HCT116 (cell line): Measurements from ENCODE around the gene ATP13A3. TPM values are rescaled to one million over a fixed set of nuclear protein-coding genes. Genes with fewer than 3 reads are reported as not detected.

Experiments used
- ATAC-seq: fragments of 200-7000 bp; cut with Tn5 transposase; 2 replicates; pipeline ENCODE4 v1.9.1; 2020; ENCODE audit warnings: mild to moderate bottlenecking, moderate library complexity
- BruUV-seq: library from RNA; stranded (reverse); fragments of 400-500 nt; replicated peaks from 2 replicates; lab custom pipeline; 2021; lab: Mats Ljungman, UMichigan
- CTCF ChIA-PET: fragments of 300-600 bp; sonication (Branson Sonifier 250); formaldehyde crosslinking; loops from one replicate; lab custom pipeline; 2021; ENCODE audit warnings: antibody characterized with exemption; lab: Charles Lee
- POLR2A ChIA-PET: fragments of 300-600, 350-600 bp; sonication (Branson Sonifier 250); formaldehyde crosslinking; loops from one replicate; lab custom pipeline; 2021; ENCODE audit warnings: antibody characterized with exemption; lab: Charles Lee
- RAD21 ChIA-PET, 2 experiments: fragments of 300-600 bp; sonication (Branson Sonifier 250); formaldehyde crosslinking; loops; one replicate each; lab custom pipeline; 2023; ENCODE audit warnings: low total read pairs in 2 of 2; ENCODE audit not compliant: uncharacterized antibody in 2 of 2, unreplicated experiment in 2 of 2, low non-redundant PET in 1 of 2; lab: Charles Lee
- DNase-seq: peaks from one replicate; pipeline ENCODE4 v3.0.0-alpha.2; 2010; ENCODE audit warnings: low read depth, low spot score
- H2AFZ ChIP-seq: fragments of 200-600 bp; shearing (Covaris generic), sonication (generic); 2 replicates; pipeline ENCODE4 v1.6.1; 2017; ENCODE audit warnings: low read depth, mixed run types, mixed read lengths, antibody characterized with exemption, low read length; ENCODE audit not compliant: poor library complexity, severe bottlenecking
- H3K27ac ChIP-seq: 2 replicates; pipeline ENCODE4 v1.5.1; 2012; ENCODE audit warnings: low read depth, low read length
- H3K27me3 ChIP-seq: fragments of 200-600 bp; sonication (generic); 2 replicates; pipeline ENCODE4 v1.6.1; 2016; ENCODE audit warnings: mixed run types, low read length, mixed read lengths; ENCODE audit not compliant: insufficient read depth
- H3K36me3 ChIP-seq, 2 experiments: fragments of 200-500 bp in 1 of 2; fragments of 200-600 bp in 1 of 2; sonication (Bioruptor generic) in 1 of 2; sonication (generic) in 1 of 2; 2 replicates each; pipeline versions ENCODE4 v1.5.1 to v1.6.1; 2014 to 2016; ENCODE audit warnings: low read length in 2 of 2, inconsistent platforms in 1 of 2, mixed read lengths in 1 of 2, mixed run types in 1 of 2; ENCODE audit not compliant: insufficient read depth in 2 of 2, control insufficient read depth in 1 of 2
- H3K4me1 ChIP-seq, 2 experiments: fragments of 200-600 bp in 1 of 2; sonication (generic) in 1 of 2; 2 replicates each; pipeline versions ENCODE4 v1.5.1 to v1.6.1; 2012 to 2017; ENCODE audit warnings: low read length in 2 of 2, inconsistent platforms in 1 of 2, mild to moderate bottlenecking in 1 of 2, mixed read lengths in 1 of 2, mixed run types in 1 of 2, moderate library complexity in 1 of 2; ENCODE audit not compliant: insufficient read depth in 2 of 2, control insufficient read depth in 1 of 2
- H3K4me2 ChIP-seq: fragments of 200-600 bp; sonication (generic); 2 replicates; pipeline ENCODE4 v1.6.1; 2017; ENCODE audit warnings: mixed run types, low read length, mixed read lengths
- H3K4me3 ChIP-seq, 2 experiments: fragments of 200-600 bp in 1 of 2; sonication (generic) in 1 of 2; replicated peaks in 1 of 2; 2 replicates each; pipeline ENCODE4 v1.5.1; 2011 to 2016; ENCODE audit warnings: low read length in 2 of 2, control low read depth in 1 of 2, low read depth in 1 of 2, mild to moderate bottlenecking in 1 of 2, mixed read lengths in 1 of 2, mixed run types in 1 of 2
- H3K79me2 ChIP-seq: fragments of 200-600 bp; sonication (generic); 2 replicates; pipeline ENCODE4 v1.6.1; 2017; ENCODE audit warnings: mild to moderate bottlenecking, mixed run types, low read length, moderate library complexity, mixed read lengths; ENCODE audit not compliant: insufficient read depth
- H3K9ac ChIP-seq: fragments of 200-600 bp; sonication (generic); 2 replicates; pipeline ENCODE4 v1.6.1; 2016; ENCODE audit warnings: low read length, mixed read lengths
- H3K9me2 ChIP-seq: fragments of 200-600 bp; sonication (generic), shearing (Covaris generic); 2 replicates; pipeline ENCODE4 v1.6.1; 2017; ENCODE audit warnings: mixed run types, mild to moderate bottlenecking, moderate library complexity; ENCODE audit not compliant: insufficient read depth
- H3K9me3 ChIP-seq, 2 experiments: fragments of 200-500 bp in 1 of 2; fragments of 200-600 bp in 1 of 2; sonication (Bioruptor generic) in 1 of 2; sonication (generic) in 1 of 2; 2 replicates each; pipeline ENCODE4 v1.6.1; 2014 to 2017; ENCODE audit warnings: low read length in 2 of 2, mixed read lengths in 2 of 2, inconsistent platforms in 1 of 2, low read depth in 1 of 2, mild to moderate bottlenecking in 1 of 2, mixed run types in 1 of 2, moderate library complexity in 1 of 2; ENCODE audit not compliant: control insufficient read depth in 1 of 2, insufficient read depth in 1 of 2
- H4K20me1 ChIP-seq: fragments of 200-600 bp; sonication (generic), shearing (Covaris generic); 2 replicates; pipeline ENCODE4 v1.6.1; 2017; ENCODE audit warnings: mixed run types, mild to moderate bottlenecking, moderate library complexity; ENCODE audit not compliant: insufficient read depth
- CEBPB ChIP-seq: IDR thresholded peaks from 2 replicates; pipeline ENCODE4 v1.6.1; 2012; ENCODE audit warnings: low read depth
- EGR1 ChIP-seq: IDR thresholded peaks from 2 replicates; pipeline ENCODE4 v1.6.1; 2012; ENCODE audit warnings: low read depth
- EZH2 ChIP-seq: fragments of 200-600 bp; sonication (generic); IDR thresholded peaks from 2 replicates; pipeline ENCODE4 v1.6.1; 2017; ENCODE audit warnings: antibody characterized with exemption, mixed run types
- FOSL1 ChIP-seq: IDR thresholded peaks from 2 replicates; pipeline ENCODE4 v1.6.1; 2012; ENCODE audit warnings: low read depth
- JUND ChIP-seq: IDR thresholded peaks from 2 replicates; pipeline ENCODE4 v1.6.1; 2012
- POLR2A ChIP-seq: IDR thresholded peaks from 2 replicates; pipeline ENCODE4 v1.7.0; 2011; ENCODE audit warnings: borderline replicate concordance; ENCODE audit not compliant: insufficient read depth, insufficient read length; ENCODE audit errors: extremely low read depth
- POLR2AphosphoS5 ChIP-seq: IDR thresholded peaks from 2 replicates; pipeline ENCODE4 v1.6.1; 2011; ENCODE audit warnings: mild to moderate bottlenecking, low read depth, low read length, moderate library complexity
- SIN3A ChIP-seq: IDR thresholded peaks from 2 replicates; pipeline ENCODE4 v1.6.1; 2012; ENCODE audit warnings: low read depth
- SRF ChIP-seq: IDR thresholded peaks from 2 replicates; pipeline ENCODE4 v1.6.1; 2012; ENCODE audit warnings: low read depth
- YY1 ChIP-seq: IDR thresholded peaks from 2 replicates; pipeline ENCODE4 v1.6.1; 2011; ENCODE audit warnings: low read length, low read depth, moderate library complexity, mild to moderate bottlenecking; ENCODE audit not compliant: insufficient replicate concordance; ENCODE audit errors: extremely low read depth
- intact Hi-C: fragments of 100-400 bp; cut with micrococcal nuclease; formaldehyde crosslinking; loops from 2 replicates; pipeline ENCODE4 v1.10.0; 2022
- total RNA-seq: library from RNA; stranded (reverse); gene quantifications from one replicate; pipeline ENCODE4 v1.2.1, GENCODE V29; 2021; ENCODE audit not compliant: unreplicated experiment
- TF ChIP-seq, protein P1 (sequence below): IDR thresholded peaks from 2 replicates; pipeline ENCODE4 v1.6.1; 2011; ENCODE audit warnings: mild to moderate bottlenecking, low read length, moderate library complexity; ENCODE audit not compliant: insufficient replicate concordance; ENCODE audit errors: extremely low read depth
- TF ChIP-seq, protein P2 (sequence below): IDR thresholded peaks from 2 replicates; pipeline ENCODE4 v1.6.1; 2012
- TF ChIP-seq, protein P3 (sequence below): IDR thresholded peaks from 2 replicates; pipeline ENCODE4 v1.6.1; 2012; ENCODE audit warnings: low read depth
- TF ChIP-seq, protein P4 (sequence below): IDR thresholded peaks from 2 replicates; pipeline ENCODE4 v1.6.1; 2012
- TF ChIP-seq, protein P5 (sequence below), 3 experiments: fragments of 200-600 bp in 1 of 3; sonication (generic) in 1 of 3; IDR thresholded peaks in 2 of 3; conservative IDR thresholded peaks in 1 of 3; 2 replicates each; pipeline ENCODE4 v1.5.1; 2012 to 2017; ENCODE audit warnings: low read depth in 2 of 3, low read length in 2 of 3, antibody characterized with exemption in 1 of 3, borderline replicate concordance in 1 of 3, control low read depth in 1 of 3, mild to moderate bottlenecking in 1 of 3, mixed read lengths in 1 of 3, mixed run types in 1 of 3, moderate library complexity in 1 of 3; ENCODE audit not compliant: insufficient read depth in 1 of 3

The ATP13A3 gene
- total RNA-seq, 1 experiment from 2014 or later = 139 TPM

DNA sequence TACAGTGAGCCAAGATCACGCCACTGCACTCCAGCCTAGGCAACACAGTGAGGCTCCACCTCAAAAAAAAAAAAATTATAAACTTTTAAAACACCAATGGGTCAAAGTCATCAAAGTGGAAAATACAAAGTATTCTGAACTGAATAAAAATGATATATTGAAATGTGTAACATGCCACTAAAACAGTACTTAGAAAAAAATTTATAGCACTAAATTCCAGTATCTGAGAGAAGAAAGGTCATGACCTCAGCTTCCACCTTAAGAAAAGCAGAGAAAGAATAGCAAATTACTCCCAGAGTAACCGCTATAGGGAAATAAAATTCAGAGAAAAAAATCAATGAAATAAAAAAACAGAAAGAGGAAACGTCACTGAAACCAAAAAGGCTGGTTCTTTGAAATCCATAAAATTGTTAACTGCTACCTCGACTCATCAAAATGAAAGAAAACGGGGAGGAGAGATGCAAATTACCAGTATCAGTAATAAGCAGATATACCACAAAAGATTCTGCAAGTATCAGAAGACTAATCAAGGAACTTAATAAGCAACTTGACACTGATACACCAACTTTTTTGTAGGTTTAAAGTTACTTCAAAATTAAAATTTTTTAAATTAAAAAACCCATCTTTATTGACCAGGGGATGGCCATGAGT, 20.8 kb downstream of the ATP13A3 start (continued):
- TF ChIP-seq, protein P1, sequence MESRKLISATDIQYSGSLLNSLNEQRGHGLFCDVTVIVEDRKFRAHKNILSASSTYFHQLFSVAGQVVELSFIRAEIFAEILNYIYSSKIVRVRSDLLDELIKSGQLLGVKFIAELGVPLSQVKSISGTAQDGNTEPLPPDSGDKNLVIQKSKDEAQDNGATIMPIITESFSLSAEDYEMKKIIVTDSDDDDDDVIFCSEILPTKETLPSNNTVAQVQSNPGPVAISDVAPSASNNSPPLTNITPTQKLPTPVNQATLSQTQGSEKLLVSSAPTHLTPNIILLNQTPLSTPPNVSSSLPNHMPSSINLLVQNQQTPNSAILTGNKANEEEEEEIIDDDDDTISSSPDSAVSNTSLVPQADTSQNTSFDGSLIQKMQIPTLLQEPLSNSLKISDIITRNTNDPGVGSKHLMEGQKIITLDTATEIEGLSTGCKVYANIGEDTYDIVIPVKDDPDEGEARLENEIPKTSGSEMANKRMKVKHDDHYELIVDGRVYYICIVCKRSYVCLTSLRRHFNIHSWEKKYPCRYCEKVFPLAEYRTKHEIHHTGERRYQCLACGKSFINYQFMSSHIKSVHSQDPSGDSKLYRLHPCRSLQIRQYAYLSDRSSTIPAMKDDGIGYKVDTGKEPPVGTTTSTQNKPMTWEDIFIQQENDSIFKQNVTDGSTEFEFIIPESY = no peak
- TF ChIP-seq POLR2AphosphoS5 (no peak), JUND (no peak), POLR2A (no peak), EGR1 (no peak), CEBPB (no peak)

DNA sequence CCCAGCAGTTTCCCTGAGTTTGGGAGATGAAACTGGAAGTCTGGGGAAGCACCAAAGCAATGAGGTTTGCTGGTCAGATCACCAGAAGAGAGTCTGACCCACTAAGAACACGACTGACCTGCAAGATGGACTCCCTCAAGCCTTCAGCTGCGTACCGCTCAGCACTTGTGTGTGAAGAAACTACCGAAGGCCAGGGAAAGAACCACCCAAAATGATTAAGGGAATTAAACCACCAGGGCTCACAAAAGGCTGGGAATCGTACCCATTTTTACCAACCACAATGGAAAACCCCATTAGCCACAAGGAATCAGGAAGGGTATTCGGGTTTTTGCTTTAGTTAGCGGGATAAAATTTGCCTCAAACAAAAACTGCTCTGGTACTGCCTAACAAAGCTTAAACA, 21.6 kb downstream of the ATP13A3 start:
- H3K9me3 ChIP-seq = no peaks in the 10 kb centered on the region
- intact Hi-C loops = no loop called here
- H3K4me2 ChIP-seq = no peak overlapping the region
- no peak overlapping the region for H3K9ac ChIP-seq
- POLR2A ChIA-PET = no interaction called here
- H3K9me2 ChIP-seq = no peaks in the 10 kb centered on the region
- no TSS peak for BruUV-seq
- peaks cover 99% of the 10 kb centered on the region for H3K79me2 ChIP-seq
- no peaks in the 10 kb centered on the region for H3K4me1 ChIP-seq
- H4K20me1 ChIP-seq = peaks cover 8% of the 10 kb centered on the region; the same call in 1 of the 2 replicates
- RAD21 ChIA-PET = no interaction called here
- CTCF ChIA-PET = no interaction called here
- no peak for ATAC-seq
- H3K36me3 ChIP-seq = peaks cover 2 to 4% of the 10 kb centered on the region in 2 experiments; a peak in 2 of 4 replicates
- DNase-seq = no peak
- no peak overlapping the region for H3K27ac ChIP-seq
- no peak overlapping the region for H2AFZ ChIP-seq
- no peak overlapping the region for H3K4me3 ChIP-seq
- no peaks in the 10 kb centered on the region for H3K27me3 ChIP-seq
- TF ChIP-seq YY1 = no peak
- TF ChIP-seq EGR1 = no peak
- TF ChIP-seq, protein P2, sequence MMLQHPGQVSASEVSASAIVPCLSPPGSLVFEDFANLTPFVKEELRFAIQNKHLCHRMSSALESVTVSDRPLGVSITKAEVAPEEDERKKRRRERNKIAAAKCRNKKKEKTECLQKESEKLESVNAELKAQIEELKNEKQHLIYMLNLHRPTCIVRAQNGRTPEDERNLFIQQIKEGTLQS = no peak
- TF ChIP-seq, protein P3, sequence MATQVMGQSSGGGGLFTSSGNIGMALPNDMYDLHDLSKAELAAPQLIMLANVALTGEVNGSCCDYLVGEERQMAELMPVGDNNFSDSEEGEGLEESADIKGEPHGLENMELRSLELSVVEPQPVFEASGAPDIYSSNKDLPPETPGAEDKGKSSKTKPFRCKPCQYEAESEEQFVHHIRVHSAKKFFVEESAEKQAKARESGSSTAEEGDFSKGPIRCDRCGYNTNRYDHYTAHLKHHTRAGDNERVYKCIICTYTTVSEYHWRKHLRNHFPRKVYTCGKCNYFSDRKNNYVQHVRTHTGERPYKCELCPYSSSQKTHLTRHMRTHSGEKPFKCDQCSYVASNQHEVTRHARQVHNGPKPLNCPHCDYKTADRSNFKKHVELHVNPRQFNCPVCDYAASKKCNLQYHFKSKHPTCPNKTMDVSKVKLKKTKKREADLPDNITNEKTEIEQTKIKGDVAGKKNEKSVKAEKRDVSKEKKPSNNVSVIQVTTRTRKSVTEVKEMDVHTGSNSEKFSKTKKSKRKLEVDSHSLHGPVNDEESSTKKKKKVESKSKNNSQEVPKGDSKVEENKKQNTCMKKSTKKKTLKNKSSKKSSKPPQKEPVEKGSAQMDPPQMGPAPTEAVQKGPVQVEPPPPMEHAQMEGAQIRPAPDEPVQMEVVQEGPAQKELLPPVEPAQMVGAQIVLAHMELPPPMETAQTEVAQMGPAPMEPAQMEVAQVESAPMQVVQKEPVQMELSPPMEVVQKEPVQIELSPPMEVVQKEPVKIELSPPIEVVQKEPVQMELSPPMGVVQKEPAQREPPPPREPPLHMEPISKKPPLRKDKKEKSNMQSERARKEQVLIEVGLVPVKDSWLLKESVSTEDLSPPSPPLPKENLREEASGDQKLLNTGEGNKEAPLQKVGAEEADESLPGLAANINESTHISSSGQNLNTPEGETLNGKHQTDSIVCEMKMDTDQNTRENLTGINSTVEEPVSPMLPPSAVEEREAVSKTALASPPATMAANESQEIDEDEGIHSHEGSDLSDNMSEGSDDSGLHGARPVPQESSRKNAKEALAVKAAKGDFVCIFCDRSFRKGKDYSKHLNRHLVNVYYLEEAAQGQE = no peak
- no peak for TF ChIP-seq POLR2AphosphoS5
- TF ChIP-seq SIN3A = no peak
- TF ChIP-seq, protein P4, sequence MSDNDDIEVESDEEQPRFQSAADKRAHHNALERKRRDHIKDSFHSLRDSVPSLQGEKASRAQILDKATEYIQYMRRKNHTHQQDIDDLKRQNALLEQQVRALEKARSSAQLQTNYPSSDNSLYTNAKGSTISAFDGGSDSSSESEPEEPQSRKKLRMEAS = no peak
- TF ChIP-seq SRF = no peak
- no peak for TF ChIP-seq FOSL1
- TF ChIP-seq, protein P5, sequence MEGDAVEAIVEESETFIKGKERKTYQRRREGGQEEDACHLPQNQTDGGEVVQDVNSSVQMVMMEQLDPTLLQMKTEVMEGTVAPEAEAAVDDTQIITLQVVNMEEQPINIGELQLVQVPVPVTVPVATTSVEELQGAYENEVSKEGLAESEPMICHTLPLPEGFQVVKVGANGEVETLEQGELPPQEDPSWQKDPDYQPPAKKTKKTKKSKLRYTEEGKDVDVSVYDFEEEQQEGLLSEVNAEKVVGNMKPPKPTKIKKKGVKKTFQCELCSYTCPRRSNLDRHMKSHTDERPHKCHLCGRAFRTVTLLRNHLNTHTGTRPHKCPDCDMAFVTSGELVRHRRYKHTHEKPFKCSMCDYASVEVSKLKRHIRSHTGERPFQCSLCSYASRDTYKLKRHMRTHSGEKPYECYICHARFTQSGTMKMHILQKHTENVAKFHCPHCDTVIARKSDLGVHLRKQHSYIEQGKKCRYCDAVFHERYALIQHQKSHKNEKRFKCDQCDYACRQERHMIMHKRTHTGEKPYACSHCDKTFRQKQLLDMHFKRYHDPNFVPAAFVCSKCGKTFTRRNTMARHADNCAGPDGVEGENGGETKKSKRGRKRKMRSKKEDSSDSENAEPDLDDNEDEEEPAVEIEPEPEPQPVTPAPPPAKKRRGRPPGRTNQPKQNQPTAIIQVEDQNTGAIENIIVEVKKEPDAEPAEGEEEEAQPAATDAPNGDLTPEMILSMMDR (IDR thresholded peaks at IDR 0.05 in 2 of 3, conservative IDR thresholded peaks at IDR 0.05 in 1 of 3; ENCODE audit: borderline replicate concordance in 1 of 3, insufficient read depth in 1 of 3, low read depth in 2 of 3, low read length in 2 of 3) = no peak
- TF ChIP-seq EZH2 = no peak
